ENCODE results near the gene ABHD10.

ABHD10 gene

DNA sequence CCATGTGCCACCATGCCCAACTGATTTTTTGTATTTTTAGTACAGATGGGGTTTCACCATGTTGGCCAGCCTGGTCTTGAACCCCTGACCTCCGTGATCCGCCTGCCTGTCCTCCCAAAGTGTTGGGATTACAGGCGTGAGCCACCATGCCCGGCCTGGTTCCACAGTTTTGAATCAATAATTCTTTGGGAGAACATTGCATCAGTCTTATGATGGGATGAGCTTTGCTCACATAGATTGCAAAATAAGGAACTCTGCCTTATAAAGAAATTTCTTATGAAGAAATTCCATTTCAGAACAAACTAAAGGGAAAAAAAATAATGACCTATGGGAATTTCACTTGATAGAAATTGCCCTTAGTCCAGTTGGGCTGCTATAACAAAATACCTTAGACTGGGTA lies 39.9 kb downstream of the ABHD10 start:
- Histone ChIP-seq H3K27ac (ENCODE audit: low read depth, low read length) (no peak overlapping the region), H3F3A (ENCODE audit: insufficient read depth) (no peaks in the 10 kb centered on the region), H3K79me2 (ENCODE audit: insufficient read depth, low read length) (no peaks in the 10 kb centered on the region), H4K20me1 (ENCODE audit: low read depth, low read length) (no peaks in the 10 kb centered on the region), H3K9me2 (replicated peaks; ENCODE audit: insufficient read depth, low read length) (no peaks in the 10 kb centered on the region), H3K9ac (ENCODE audit: low read length) (no peak overlapping the region), H3K36me3 (ENCODE audit: low read length) (no peaks in the 10 kb centered on the region), H3K4me3 (ENCODE audit: insufficient read depth, low read length, poor library complexity, severe bottlenecking) (no peak overlapping the region), H2AFZ (ENCODE audit: low read depth, low read length, severe bottlenecking) (no peak overlapping the region), H3K4me2 (ENCODE audit: low read depth, low read length, poor library complexity, severe bottlenecking) (no peak overlapping the region), H3K27me3 (ENCODE audit: low read length) (no peaks in the 10 kb centered on the region), H3K9me3 (ENCODE audit: insufficient read depth, low read length) (no peaks in the 10 kb centered on the region)
- TF ChIP-seq EZH2phosphoT487 (conservative IDR thresholded peaks at IDR 0.05; ENCODE audit: low read length) (no peak), CTCF (IDR thresholded peaks at IDR 0.05; ENCODE audit: insufficient read depth, low read length, poor library complexity, severe bottlenecking) (no peak)

- H3K4me2 ChIP-seq (ENCODE audit: low read depth, low read length, poor library complexity, severe bottlenecking), result no peak overlapping the region
- H3K79me2 ChIP-seq (ENCODE audit: insufficient read depth, low read length), result no peaks in the 10 kb centered on the region
- H4K20me1 ChIP-seq (ENCODE audit: low read depth, low read length), result no peaks in the 10 kb centered on the region
- no peak for TF ChIP-seq EZH2phosphoT487 (conservative IDR thresholded peaks at IDR 0.05; ENCODE audit: low read length)
- no peak for TF ChIP-seq CTCF (IDR thresholded peaks at IDR 0.05; ENCODE audit: insufficient read depth, low read length, poor library complexity, severe bottlenecking)
- no peaks in the 10 kb centered on the region for H3K9me2 ChIP-seq (replicated peaks; ENCODE audit: insufficient read depth, low read length)
- no peak overlapping the region for H3K27ac ChIP-seq (ENCODE audit: low read depth, low read length)
- no peak overlapping the region for H3K4me3 ChIP-seq (ENCODE audit: insufficient read depth, low read length, poor library complexity, severe bottlenecking)
- H3K9ac ChIP-seq (ENCODE audit: low read length), result no peak overlapping the region
- no peaks in the 10 kb centered on the region for H3K27me3 ChIP-seq (ENCODE audit: low read length)
- H3F3A ChIP-seq (ENCODE audit: insufficient read depth), result no peaks in the 10 kb centered on the region
- H3K36me3 ChIP-seq (ENCODE audit: low read length), result no peaks in the 10 kb centered on the region
- no peak overlapping the region for H2AFZ ChIP-seq (ENCODE audit: low read depth, low read length, severe bottlenecking)
- no peaks in the 10 kb centered on the region for H3K9me3 ChIP-seq (ENCODE audit: insufficient read depth, low read length)
These were observed 40.9 kb downstream of the ABHD10 start for GRCh38 chr3:112019716-112020115.

- Histone ChIP-seq H3F3A (ENCODE audit: insufficient read depth) (no peaks in the 10 kb centered on the region), H3K79me2 (ENCODE audit: insufficient read depth, low read length) (no peaks in the 10 kb centered on the region), H2AFZ (ENCODE audit: low read depth, low read length, severe bottlenecking) (no peak overlapping the region), H3K9ac (ENCODE audit: low read length) (no peak overlapping the region), H3K9me2 (replicated peaks; ENCODE audit: insufficient read depth, low read length) (no peaks in the 10 kb centered on the region), H3K27ac (ENCODE audit: low read depth, low read length) (no peak overlapping the region), H3K4me2 (ENCODE audit: low read depth, low read length, poor library complexity, severe bottlenecking) (no peak overlapping the region), H3K9me3 (ENCODE audit: insufficient read depth, low read length) (no peaks in the 10 kb centered on the region), H3K4me3 (ENCODE audit: insufficient read depth, low read length, poor library complexity, severe bottlenecking) (no peak overlapping the region), H3K36me3 (ENCODE audit: low read length) (no peaks in the 10 kb centered on the region), H3K27me3 (ENCODE audit: low read length) (no peaks in the 10 kb centered on the region), H4K20me1 (ENCODE audit: low read depth, low read length) (no peaks in the 10 kb centered on the region)
- no peak for TF ChIP-seq EZH2phosphoT487 (conservative IDR thresholded peaks at IDR 0.05; ENCODE audit: low read length)
- no peak for TF ChIP-seq CTCF (IDR thresholded peaks at IDR 0.05; ENCODE audit: insufficient read depth, low read length, poor library complexity, severe bottlenecking)
These were observed 41.9 kb downstream of the ABHD10 start for GRCh38 chr3:112020674-112021085.

All from SU-DHL-6 (cell line).